HFF-Myc (cell line): Measurements from ENCODE around the gene RNF157.

Source experiments
- DNase-seq: peaks from one replicate; pipeline ENCODE4 v3.0.0-alpha.2; 2011; ENCODE audit warnings: low read depth; ENCODE audit errors: extremely low read depth
- H3K4me3 ChIP-seq: replicated peaks from 2 replicates; pipeline ENCODE4 v1.5.1; 2011; ENCODE audit warnings: low read depth, mild to moderate bottlenecking, control low read depth, low read length
- CTCF ChIP-seq: IDR thresholded peaks from 2 replicates; pipeline ENCODE4 v1.5.1; 2012; ENCODE audit warnings: mild to moderate bottlenecking, low read depth, low read length, control low read depth; ENCODE audit errors: missing control alignments

RNF157 gene

DNA sequence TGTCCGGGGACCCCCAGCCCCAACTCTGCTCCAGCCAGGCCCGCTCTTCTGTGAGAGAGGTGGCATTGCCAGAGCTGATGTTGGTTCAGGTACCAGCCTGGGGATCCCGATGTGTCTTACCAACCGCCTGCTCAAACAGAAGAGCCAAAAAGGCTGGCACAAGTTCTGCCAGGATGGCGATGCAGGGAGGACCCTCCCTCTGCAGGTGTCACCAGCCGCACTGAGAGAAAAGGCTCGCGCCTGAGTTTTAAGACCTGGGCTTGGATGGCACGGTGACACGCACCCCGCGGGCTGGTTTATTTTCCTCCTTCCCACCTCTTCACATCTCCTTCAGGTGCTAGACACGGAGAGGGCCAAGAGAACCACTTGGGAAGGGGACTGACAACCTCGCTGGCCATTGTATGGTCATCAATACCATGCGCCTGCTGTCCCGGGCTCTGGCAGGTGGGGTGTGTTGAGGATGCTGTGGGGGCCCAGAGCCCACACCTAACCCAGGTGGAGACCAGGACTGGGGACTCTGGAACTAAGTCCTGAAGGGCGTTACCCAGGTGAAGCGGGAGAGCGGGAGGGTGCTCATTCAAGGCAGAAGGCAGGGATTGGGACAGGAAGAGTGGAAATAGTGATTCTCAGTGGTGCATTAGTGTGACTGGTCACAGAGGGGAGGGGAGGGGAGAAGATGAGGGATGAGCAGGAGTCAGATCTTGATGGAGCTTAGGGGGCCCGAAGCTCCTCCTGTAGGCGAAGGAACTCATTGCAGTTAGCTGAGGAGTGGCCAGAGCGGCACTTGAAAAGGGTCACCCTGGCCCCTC is 115.5 kb downstream of the RNF157 start:
- no peak for DNase-seq
- no peak overlapping the region for H3K4me3 ChIP-seq
- peak; percentile 39 for TF ChIP-seq CTCF

GRCh38 chr17:76123749-76124581 is 116.3 kb downstream of the RNF157 start:
- H3K4me3 ChIP-seq: no peak overlapping the region
- no peak for DNase-seq
- no peak for TF ChIP-seq CTCF

GRCh38 chr17:76123191-76123499 is 117.1 kb downstream of the RNF157 start:
- H3K4me3 ChIP-seq: no peak overlapping the region
- TF ChIP-seq CTCF: no peak
- no peak for DNase-seq

DNA sequence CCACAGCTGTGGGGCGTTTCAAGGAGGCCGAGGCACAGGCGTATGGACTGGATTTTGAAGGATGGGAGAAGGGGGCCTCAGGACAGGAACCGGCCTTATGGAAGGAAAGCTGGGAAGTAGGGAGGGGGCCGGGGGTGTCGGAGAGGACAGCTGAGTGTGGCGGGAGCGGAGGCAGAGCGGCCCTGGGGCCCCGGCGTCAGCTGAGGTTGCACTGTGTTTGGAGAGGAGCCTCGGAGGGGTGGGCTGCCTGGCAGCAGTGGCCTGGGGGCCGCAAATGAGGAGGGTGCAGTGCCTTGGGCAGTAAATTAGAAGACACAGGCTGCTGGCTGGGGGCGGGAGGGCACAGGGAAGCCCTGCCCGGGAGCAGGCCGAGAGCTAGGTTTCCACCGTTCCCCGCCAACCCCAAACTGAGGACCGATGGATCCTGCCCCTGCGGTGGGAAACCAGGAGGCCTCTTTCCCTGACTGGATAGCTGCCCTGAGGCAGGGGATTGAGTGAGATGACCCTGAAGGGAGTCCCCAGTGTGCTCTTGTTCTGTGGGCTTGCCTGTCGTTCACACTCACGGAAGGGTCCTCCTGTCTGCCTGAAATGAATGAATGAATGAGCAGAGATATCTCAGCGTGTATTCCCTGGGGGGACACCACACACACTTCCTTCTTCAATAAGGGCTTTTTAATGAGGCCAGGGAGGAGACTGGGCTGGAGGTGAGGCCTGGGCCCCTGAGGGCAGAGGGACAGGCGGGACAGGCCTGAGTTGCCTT is 117.7 kb downstream of the RNF157 start:
- H3K4me3 ChIP-seq: no peak overlapping the region
- no peak for DNase-seq
- TF ChIP-seq CTCF: no peak

- no peak for TF ChIP-seq CTCF
- no peak for DNase-seq
- H3K4me3 ChIP-seq: no peak overlapping the region
Measured at GRCh38 chr17:76121932-76122430, 118.3 kb downstream of the RNF157 start.

DNA sequence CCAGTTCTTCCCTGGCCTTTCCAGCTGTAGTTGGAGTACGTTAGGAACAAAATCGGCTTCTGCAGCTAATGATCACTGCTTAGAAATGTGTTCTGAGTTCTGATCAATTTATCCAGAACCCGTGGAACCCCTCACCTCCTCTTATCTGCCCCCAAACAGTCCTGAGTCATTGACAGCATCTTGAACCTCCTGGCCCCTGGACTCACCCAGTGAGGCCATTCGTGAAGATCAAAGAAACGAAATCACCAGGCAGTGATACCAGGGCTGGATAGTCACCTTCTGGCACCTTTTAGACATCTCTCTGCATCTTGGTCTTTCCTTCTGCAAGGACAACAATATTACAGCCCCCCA is 119.7 kb downstream of the RNF157 start:
- DNase-seq: no peak
- TF ChIP-seq CTCF: no peak
- H3K4me3 ChIP-seq: no peak overlapping the region
